Stimulated activated CD8-positive, alpha-beta memory T cell treated with anti-CD3 and anti-CD28 coated beads, Interleukin-7, amount 100 ng/mL, for 48 hours (primary cell): ENCODE measurements around the gene A1CF.
"Not testable (repeated sequence)": the region's sequence is repeated elsewhere in the genome, so short reads cannot be mapped to it uniquely, and the experiment has no call there.

Source experiments
- DNase-seq, 2 donors: peaks; one replicate each; pipeline ENCODE4 v3.0.0-alpha.2; 2020; ENCODE audit warnings: low read depth in 1 of 2; ENCODE audit errors: extremely low read depth in 1 of 2

Gene A1CF

DNA sequence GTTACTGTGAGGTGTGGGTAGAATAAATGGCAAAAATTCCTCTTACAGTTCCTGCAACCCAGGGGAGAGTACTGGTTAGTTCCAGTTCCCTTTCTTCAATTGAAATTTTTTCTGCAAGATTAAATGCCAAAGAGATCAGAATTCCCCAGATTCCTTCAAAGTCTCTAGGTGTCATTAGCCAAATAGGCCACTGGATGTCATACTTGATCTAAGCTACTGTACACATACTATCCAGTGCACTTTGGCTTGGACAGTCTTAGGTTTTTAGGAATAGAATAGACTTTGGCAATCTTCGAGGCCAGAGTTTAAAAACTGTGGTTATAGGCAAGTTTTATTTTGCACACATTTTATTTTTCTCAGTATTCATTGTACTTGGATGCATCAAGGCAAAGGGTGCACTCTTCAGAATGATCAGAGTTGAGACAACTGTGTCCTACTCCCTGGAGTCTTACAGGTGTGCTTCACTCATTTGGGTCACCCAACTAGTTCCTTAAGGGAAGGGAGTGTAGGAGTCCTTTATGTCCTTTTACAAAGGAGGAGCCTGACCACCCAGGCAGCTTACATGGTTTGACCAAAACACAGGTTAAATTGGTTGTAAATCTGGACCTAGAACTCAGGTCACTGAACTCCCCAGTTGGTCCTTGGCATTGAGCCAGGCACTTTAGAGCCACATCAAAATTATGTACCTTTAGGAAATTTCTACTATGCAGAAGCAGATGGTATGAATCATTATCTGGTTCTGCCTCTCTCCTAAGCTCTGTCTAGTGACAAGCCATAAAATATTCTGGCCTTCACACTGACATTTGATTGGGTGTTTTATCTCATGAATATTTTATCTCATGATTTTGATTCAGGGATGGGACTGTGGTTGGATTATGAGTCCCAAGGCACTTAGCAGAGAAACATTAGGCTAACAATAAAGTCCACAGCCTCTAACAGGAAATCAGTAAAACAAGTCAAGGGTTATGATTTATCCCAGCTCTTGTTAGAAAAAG, 96.2 kb downstream of the A1CF start:
- DNase-seq, result no peak

DNA sequence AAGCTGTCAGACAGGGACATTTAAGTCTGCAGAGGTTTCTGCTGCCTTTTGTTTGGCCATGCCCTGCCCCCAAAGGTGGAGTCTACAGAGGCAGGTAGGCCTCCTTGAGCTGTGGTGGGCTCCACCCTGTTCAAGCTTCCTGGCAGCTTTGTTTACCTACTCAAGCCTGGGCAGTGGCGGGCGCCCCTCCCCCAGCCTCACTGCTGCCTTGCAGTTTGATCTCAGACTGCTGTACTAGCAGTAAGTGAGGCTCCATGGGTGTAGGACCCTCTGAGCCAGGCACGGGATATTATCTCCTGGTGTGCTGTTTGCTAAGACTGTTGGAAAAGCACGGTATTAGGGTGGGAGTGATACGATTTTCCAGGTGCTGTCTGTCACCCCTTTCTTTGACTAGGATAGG, 97.5 kb downstream of the A1CF start:
- not testable (repeated sequence) for DNase-seq

- not testable (repeated sequence) for DNase-seq
Observed at GRCh38 chr10:50782017-50782416, 103.4 kb downstream of the A1CF start.

DNA sequence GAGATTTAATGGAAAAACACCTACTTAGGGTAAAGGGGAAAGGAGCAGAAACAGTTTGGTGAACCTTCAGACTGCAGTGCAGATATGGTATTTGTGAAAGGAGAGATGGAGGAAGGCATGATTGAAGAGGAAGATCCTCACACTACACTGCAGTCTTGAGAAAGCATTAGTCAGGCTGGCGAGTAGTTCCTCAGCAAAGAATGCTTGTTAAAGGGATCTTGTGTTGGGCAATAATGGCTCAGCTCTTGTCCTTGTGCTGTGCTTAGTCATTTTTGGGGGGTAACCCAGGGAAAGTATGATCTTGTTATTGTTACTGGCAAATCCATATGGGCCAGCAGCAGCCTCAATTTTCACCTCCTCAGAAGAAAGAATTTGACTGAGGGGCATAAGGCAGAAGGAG, 105.4 kb downstream of the A1CF start:
- DNase-seq, result not testable (repeated sequence)

DNA sequence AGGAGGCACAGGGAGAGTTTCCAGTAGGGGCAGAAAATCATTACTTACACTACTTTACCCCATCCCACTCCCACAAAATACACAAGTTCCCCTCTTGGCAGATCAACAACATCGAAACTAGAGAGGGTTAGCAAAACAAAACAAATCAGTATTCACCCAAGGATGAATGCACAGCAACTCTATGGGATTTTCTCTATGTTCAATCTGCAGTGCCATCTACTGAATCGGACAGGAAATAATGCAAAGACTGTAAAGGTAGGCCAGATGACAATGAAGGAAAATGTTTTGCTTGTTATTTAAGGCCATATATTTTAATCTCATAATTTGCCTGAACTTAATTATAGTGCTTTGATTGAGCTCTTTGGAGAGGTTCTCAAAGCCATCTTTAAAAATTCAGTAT, 110.6 kb downstream of the A1CF start:
- DNase-seq, result not testable (repeated sequence)

GRCh38 chr10:50772042-50772441, 113.4 kb downstream of the A1CF start:
- DNase-seq, result not testable (repeated sequence)

DNA sequence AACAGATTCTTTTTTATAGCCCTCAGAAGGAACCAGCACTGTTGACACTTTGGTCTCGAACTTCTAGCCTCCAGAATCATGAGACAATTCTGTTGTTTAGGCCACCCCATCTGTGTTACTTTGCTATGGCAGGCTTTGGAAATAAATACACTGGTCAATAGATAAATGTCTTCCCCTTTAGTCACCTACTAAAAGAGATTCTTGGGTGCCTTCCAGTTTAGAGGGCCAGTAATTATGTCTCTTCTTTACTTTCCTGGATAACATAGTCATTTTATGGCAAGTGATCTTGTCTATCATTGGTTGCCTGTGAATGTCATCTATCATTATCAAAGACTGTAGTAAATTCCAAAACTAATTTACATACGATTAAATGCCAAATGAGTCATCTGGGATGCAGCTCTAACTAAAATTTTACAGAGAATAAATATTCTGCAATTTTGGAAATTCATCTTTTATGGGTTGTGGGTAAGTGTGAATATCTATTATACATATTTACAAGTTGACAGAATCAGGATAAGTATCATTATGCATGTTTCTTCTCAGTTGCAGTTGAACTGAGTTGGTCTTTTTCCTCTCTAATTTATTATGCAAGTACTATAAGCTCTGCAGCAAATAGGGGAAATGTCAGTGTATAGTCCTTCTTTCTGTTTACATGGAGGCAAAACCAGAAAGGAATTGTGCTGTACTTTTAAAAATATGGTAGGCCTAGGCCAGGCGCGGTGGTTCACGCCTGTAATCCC, 118.5 kb downstream of the A1CF start:
- not testable (repeated sequence) for DNase-seq
